Central memory CD8-positive, alpha-beta T cell (primary cell): ENCODE measurements around the gene WIPF3.

Experiments used
- ATAC-seq: fragments of 150-1000 bp; cut with Tn5 transposase; replicated peaks from 2 replicates; pipeline ENCODE4 v1.10.0; 2022; ENCODE audit warnings: mild to moderate bottlenecking, moderate FRiP score, moderate number of reproducible peaks; ENCODE audit not compliant: poor library complexity, severe bottlenecking; ENCODE audit errors: extremely low read depth
- DNase-seq, 2 donors: peaks; one replicate each; pipeline ENCODE4 v3.0.0; 2021; ENCODE audit warnings: low spot score in 2 of 2
- H3K27ac Mint-ChIP-seq: one replicate; pipeline ENCODE4 v1.8.0; 2022; ENCODE audit warnings: low read depth, mild to moderate bottlenecking, moderate library complexity, mixed read lengths
- H3K27me3 Mint-ChIP-seq: one replicate; pipeline ENCODE4 v1.8.0; 2022; ENCODE audit warnings: mixed read lengths
- H3K36me3 Mint-ChIP-seq: one replicate; pipeline ENCODE4 v1.8.0; 2022; ENCODE audit warnings: mild to moderate bottlenecking, moderate library complexity, mixed read lengths; ENCODE audit not compliant: insufficient read depth
- H3K4me1 Mint-ChIP-seq: one replicate; pipeline ENCODE4 v1.8.0; 2022; ENCODE audit warnings: mixed read lengths
- H3K4me3 Mint-ChIP-seq: one replicate; pipeline ENCODE4 v1.8.0; 2022; ENCODE audit warnings: mild to moderate bottlenecking, moderate library complexity, mixed read lengths
- H3K9me3 Mint-ChIP-seq: one replicate; pipeline ENCODE4 v1.8.0; 2022; ENCODE audit warnings: mixed read lengths

Gene WIPF3

DNA sequence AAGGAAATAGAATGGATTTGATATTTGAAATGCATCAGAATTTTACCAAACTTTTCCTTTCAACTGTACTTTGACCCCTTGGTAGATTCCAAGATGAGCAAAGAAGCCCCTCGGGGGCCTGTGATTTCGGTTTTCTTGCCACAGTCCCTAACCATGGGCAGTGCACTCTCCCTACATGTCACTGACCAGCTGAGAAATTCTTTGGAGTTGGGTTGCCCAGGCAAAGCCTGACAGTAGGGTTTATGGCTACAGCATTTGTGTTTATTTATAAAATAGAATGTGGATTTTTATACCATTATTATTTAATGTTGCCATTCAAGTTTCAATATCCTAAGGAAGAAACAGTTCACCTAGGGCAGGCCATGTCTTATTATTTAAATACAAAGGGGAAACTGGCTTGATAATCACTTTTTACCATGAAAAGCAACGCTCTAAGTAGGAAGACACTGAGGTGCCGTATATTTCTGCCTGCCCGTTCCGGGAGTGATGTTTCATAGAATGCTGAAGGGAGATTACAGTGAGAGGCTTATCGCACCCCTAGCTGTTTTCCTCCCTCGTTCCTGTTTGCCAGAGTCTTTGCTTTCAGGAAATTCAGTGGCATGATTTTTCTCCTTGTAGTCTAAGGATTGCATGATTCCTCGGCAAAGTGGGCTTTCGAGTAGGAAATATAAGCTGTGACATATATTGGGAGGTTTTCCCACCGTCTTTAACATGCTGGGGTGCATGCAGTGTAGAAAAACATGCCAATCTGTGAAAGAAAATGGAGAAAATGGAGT lies 35.8 kb downstream of the WIPF3 start:
- H3K9me3 Mint-ChIP-seq, result no peaks in the 10 kb centered on the region
- no peaks in the 10 kb centered on the region for H3K36me3 Mint-ChIP-seq
- no peak overlapping the region for H3K4me3 Mint-ChIP-seq
- DNase-seq, result no peak
- ATAC-seq, result no peak
- H3K27me3 Mint-ChIP-seq, result peaks cover 22% of the 10 kb centered on the region
- no peaks in the 10 kb centered on the region for H3K4me1 Mint-ChIP-seq
- H3K27ac Mint-ChIP-seq, result no peak overlapping the region

DNA sequence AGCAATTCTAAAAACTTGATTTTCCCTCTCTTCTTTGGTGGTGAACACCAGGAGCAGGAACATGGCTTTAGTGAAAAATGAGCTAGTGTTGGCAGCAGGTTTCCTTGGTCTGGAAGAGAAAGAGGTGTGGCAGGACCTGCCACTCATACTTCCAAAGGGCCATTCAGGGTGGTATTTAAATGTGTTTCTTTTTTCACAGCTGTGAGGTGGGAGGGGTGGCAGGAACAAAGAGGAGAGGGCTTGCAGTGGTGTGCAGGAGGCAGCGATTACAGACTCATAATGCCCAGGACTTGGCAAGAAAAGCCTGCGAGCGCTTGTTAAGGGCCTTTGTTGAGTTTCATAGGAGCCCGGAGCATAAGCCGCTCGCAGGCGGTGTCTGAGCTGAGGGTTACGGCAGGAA lies 36.8 kb downstream of the WIPF3 start:
- H3K4me1 Mint-ChIP-seq, result no peaks in the 10 kb centered on the region
- DNase-seq (no peak), ATAC-seq (no peak)
- H3K9me3 Mint-ChIP-seq, result no peaks in the 10 kb centered on the region
- H3K36me3 Mint-ChIP-seq, result no peaks in the 10 kb centered on the region
- H3K4me3 Mint-ChIP-seq, result no peak overlapping the region
- H3K27ac Mint-ChIP-seq, result no peak overlapping the region
- H3K27me3 Mint-ChIP-seq, result peaks cover 31% of the 10 kb centered on the region

DNA sequence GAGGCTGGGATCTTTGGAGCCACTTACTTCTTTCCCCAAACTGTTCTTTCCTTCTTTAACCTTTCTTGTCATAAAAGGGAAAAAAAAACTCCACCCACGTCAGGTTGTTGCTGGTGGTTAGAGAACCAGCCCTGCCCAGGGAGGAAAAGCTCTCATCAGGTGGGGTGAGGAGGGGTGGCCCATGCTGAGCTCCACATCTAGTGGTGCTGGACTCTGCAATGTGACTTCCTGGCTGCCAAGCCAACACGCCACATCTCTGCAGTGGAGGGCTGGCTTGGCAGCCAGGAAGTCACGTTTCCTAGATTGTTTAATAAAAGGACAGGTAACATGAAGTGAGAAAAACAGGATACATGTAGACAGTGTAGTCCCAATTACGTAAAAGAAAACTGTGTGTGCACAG lies 37.4 kb downstream of the WIPF3 start:
- H3K9me3 Mint-ChIP-seq, result no peaks in the 10 kb centered on the region
- DNase-seq (no peak), ATAC-seq (no peak)
- no peaks in the 10 kb centered on the region for H3K36me3 Mint-ChIP-seq
- no peaks in the 10 kb centered on the region for H3K4me1 Mint-ChIP-seq
- H3K4me3 Mint-ChIP-seq, result no peak overlapping the region
- peaks cover 31% of the 10 kb centered on the region for H3K27me3 Mint-ChIP-seq
- H3K27ac Mint-ChIP-seq, result no peak overlapping the region

DNA sequence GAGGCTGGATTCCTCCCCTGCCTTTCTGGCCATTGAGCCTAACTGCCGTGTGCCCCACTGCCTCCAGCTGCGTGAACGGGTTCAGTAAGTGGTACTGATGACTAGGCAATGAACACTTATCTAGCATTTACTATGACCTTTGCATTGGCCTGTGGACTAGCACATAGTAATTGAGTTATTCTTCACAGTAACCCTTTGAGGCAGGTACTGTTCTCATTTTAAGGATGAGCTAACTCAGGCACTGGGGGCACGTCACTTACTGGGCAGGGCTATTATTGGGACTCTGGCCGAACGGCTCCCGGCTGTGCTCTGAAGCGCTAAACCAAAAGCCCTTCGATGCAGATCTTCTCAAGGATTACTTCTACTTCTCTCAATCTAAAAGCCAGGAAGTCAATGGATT lies 38.3 kb downstream of the WIPF3 start:
- no peak overlapping the region for H3K4me3 Mint-ChIP-seq
- no peaks in the 10 kb centered on the region for H3K4me1 Mint-ChIP-seq
- no peaks in the 10 kb centered on the region for H3K9me3 Mint-ChIP-seq
- H3K27me3 Mint-ChIP-seq, result peaks cover 34% of the 10 kb centered on the region
- no peaks in the 10 kb centered on the region for H3K36me3 Mint-ChIP-seq
- no peak for DNase-seq
- no peak for ATAC-seq
- H3K27ac Mint-ChIP-seq, result no peak overlapping the region

DNA sequence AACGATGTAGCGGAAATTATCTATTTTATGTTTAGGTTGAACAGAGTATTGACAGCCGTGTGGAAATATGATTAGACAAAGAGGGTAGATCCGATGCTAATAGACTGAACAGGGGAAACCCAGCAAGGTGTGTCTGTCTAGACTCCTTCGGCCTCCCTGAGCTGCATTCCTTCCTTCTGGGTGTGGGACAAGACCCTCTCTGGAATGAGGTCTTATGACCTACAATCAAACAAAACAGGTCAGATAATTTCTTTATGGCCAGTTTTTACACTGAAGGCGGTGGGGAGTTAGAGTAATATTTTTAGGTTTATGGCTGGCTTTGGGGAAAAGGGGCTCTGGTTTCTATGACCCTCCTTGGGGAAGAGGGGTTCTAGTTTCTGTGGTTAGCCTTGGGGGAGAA lies 41.2 kb downstream of the WIPF3 start:
- Mint-ChIP-seq H3K9me3 (no peaks in the 10 kb centered on the region), H3K27me3 (peaks cover 41% of the 10 kb centered on the region), H3K27ac (no peak overlapping the region), H3K36me3 (no peaks in the 10 kb centered on the region), H3K4me3 (no peak overlapping the region), H3K4me1 (no peaks in the 10 kb centered on the region)
- ATAC-seq (no peak), DNase-seq (no peak)

DNA sequence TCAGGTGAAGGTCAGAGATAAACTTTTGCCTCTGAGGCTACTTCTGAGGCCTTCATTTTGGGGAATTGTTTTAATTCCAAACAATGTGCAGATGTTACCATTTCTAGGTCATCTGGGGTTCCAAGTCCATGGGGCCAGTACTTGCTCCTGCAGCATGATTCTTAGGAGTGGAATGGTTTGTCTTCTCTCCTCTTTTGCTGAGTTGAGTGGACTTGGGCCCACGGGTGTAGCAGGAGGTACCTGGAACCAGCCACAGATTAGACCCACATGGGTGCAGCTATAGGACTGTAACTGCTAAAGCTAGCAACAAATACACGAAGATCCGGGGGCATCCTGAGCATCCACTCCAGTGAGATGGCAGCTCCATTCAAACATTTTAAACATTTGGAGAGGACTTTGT lies 41.6 kb downstream of the WIPF3 start:
- no peak overlapping the region for H3K4me3 Mint-ChIP-seq
- no peaks in the 10 kb centered on the region for H3K36me3 Mint-ChIP-seq
- ATAC-seq, result no peak

DNA sequence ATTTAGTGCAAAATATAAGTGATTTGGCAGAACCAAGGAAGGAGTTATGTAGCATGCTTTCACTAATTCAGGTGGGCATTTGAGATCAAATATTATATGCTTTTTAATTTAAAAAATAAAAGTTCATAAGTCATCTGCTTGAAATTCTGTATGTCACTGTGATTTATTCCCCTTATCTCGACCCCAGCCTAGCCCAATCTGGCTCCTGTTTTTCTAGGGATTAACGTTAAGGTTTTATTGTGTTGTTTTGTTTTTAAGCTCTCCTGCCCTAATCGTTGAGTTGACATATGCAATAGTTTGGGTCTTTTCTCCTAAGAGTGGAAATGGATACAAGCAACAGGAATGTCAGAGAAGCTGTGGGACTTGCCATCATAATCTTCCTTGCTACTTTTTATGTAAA lies 42.6 kb downstream of the WIPF3 start:
- H3K4me3 Mint-ChIP-seq, result no peak overlapping the region
- no peaks in the 10 kb centered on the region for H3K9me3 Mint-ChIP-seq
- no peaks in the 10 kb centered on the region for H3K4me1 Mint-ChIP-seq
- no peak for DNase-seq
- H3K27me3 Mint-ChIP-seq, result peaks cover 34% of the 10 kb centered on the region
- H3K27ac Mint-ChIP-seq, result no peak overlapping the region
- no peaks in the 10 kb centered on the region for H3K36me3 Mint-ChIP-seq
- ATAC-seq, result no peak

More for the DNA sequence above, 41.6 kb downstream of the WIPF3 start:
- Mint-ChIP-seq H3K27ac (no peak overlapping the region), H3K9me3 (no peaks in the 10 kb centered on the region), H3K27me3 (peaks cover 38% of the 10 kb centered on the region), H3K4me1 (no peaks in the 10 kb centered on the region)
- DNase-seq, result no peak

DNA sequence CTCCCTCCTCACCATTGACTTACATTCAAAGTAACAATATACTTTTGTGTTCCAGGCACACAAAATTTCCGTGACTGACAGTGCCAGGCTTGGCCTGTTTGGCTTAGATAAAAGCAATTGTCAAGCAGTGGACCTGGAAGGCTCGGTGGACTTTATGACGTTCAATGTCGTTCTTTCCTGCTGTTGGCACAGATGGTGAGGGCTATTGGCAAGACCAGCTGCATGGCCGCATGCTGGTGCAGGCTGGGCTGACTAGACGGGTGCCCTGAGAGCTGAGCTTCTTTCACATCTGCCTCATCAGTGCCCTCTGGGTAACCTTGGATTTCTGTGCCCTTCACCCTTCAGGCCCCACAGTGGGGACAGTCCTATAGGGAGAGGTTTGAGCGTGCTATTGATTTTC lies 45.2 kb downstream of the WIPF3 start:
- Mint-ChIP-seq H3K9me3 (no peaks in the 10 kb centered on the region), H3K27ac (no peak overlapping the region), H3K27me3 (peaks cover 45% of the 10 kb centered on the region), H3K36me3 (no peaks in the 10 kb centered on the region), H3K4me1 (no peaks in the 10 kb centered on the region), H3K4me3 (no peak overlapping the region)
- DNase-seq, result no peak
- no peak for ATAC-seq

DNA sequence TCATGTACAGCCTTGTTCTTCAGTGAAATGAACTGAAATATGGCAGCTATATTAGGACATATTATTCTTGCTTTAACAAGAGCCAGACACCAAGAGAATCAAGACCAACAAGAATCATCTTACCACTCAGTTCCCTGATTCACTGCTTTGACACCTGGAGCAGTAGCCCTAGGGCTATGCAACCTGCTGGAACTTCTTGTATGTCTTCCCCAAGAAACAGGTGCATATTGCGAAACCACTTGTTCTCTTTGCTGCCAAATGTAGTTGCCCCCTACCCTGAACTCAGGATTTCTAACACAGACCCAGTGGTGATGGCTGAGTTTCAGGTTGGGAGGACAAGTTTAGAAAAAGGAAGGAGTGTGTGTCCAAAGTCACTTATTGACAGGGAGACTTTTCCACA lies 46.1 kb downstream of the WIPF3 start:
- Mint-ChIP-seq H3K27ac (no peak overlapping the region), H3K36me3 (no peaks in the 10 kb centered on the region), H3K27me3 (peaks cover 40% of the 10 kb centered on the region), H3K4me3 (no peak overlapping the region), H3K4me1 (no peaks in the 10 kb centered on the region), H3K9me3 (no peaks in the 10 kb centered on the region)
- no peak for ATAC-seq
- no peak for DNase-seq

DNA sequence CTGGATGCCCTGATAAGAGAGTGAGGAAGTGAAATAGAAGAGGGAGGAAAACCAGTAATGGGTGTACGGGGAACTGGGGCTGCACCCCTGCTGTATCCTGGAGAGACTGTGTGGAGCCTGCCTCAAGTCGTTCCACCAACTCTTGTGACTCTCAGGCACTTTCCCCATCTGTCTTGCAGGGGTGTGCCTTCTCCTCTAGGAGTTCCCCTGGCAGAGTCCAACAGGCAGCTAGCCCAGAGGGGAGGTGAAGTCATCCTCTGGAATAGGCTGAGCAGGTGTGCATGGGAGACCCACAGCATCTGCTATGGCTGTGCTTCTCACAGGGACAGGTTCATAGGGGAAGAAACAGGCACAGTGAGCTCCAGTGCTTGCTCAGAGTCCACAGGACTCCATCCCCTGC lies 46.8 kb downstream of the WIPF3 start:
- H3K4me3 Mint-ChIP-seq, result no peak overlapping the region
- no peaks in the 10 kb centered on the region for H3K9me3 Mint-ChIP-seq
- DNase-seq (no peak), ATAC-seq (no peak)
- H3K27me3 Mint-ChIP-seq, result peaks cover 35% of the 10 kb centered on the region
- H3K4me1 Mint-ChIP-seq, result no peaks in the 10 kb centered on the region
- H3K36me3 Mint-ChIP-seq, result no peaks in the 10 kb centered on the region
- no peak overlapping the region for H3K27ac Mint-ChIP-seq

DNA sequence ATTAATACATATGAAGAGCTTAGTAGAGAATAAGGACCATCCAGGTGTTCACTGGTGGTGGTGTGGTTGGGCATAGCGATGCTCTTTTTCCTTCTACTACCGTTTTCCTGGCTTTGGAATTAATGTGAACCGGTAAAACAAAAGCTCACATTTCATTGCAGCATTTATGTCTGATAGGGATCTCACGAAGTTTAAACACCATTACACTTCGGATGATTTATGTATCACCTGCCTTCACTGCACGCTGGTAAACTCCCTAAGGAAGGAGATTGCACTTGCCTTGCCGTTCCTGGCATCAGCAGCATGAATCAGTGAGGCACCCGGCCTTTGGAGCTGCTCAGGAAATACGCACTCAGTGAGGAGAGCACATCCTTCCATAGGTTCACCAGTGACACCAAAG lies 47.5 kb downstream of the WIPF3 start:
- Mint-ChIP-seq H3K9me3 (no peaks in the 10 kb centered on the region), H3K27me3 (peaks cover 42% of the 10 kb centered on the region), H3K36me3 (no peaks in the 10 kb centered on the region), H3K27ac (no peak overlapping the region), H3K4me3 (no peak overlapping the region), H3K4me1 (no peaks in the 10 kb centered on the region)
- ATAC-seq, result no peak
- DNase-seq, result no peak

DNA sequence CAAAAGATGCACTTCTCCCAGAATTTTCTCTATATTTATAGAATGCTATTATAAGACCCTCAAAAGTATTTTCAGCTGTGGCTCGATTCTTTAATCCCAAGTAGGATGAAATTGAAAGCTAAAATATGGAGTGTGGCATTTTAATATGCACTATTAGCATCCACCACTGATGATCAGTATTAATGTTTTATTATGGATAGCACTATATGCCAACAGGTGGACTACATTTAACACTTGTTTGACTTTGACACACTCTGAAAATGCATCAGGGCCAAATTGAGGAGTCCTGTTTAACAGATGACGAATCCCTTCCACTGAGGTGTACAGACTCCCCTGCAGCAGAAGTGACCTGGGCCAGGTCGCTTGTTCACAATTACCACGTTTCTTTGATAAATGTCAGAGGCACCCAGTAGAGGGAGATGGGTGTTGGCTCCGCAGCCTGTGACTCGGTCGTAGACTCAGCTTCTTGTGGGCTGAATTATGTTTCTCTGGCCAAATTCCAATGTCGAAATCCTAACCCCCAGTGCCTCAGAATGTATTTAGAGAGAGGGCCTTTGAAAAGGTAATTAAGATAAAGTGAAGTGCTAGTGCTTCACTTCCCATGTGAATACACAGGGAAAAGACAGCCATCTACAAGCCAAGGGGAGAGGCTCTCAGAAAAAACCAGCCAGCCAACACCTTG lies 48.1 kb downstream of the WIPF3 start:
- no peak overlapping the region for H3K4me3 Mint-ChIP-seq
- no peak for ATAC-seq
- no peaks in the 10 kb centered on the region for H3K9me3 Mint-ChIP-seq
- no peak overlapping the region for H3K27ac Mint-ChIP-seq
- H3K27me3 Mint-ChIP-seq, result peaks cover 46% of the 10 kb centered on the region
- H3K36me3 Mint-ChIP-seq, result no peaks in the 10 kb centered on the region
- no peak for DNase-seq
- no peaks in the 10 kb centered on the region for H3K4me1 Mint-ChIP-seq

DNA sequence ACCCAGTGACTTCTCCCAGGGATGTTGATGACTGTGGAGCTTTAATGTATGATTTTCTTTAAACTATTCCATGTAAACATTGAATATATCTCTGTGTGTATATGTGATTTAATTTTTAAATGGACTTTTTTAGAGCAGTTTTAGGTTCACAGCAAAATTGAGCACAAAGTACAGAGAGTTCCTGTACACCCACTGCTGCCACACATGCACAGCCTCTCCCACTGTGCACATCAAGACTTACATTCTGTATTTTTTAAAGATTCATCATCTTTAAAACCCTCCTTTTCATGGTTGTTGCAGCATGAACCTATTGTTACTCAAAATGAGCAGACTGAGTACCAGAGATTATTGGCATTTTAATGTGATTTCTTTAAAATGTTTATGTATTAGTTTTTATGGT lies 51.3 kb downstream of the WIPF3 start:
- no peak overlapping the region for H3K27ac Mint-ChIP-seq
- peaks cover 2% of the 10 kb centered on the region for H3K36me3 Mint-ChIP-seq
- no peaks in the 10 kb centered on the region for H3K4me1 Mint-ChIP-seq
- DNase-seq (no peak), ATAC-seq (no peak)
- H3K9me3 Mint-ChIP-seq, result no peaks in the 10 kb centered on the region
- peaks cover 25% of the 10 kb centered on the region for H3K27me3 Mint-ChIP-seq
- no peak overlapping the region for H3K4me3 Mint-ChIP-seq
